Lower leg skin (tissue), 4 donors: ENCODE results near the gene DEDD2. TPM values are rescaled to one million over a fixed set of nuclear protein-coding genes. Genes with fewer than 3 reads are reported as not detected.

Source experiments
- DNase-seq, 2 donors: peaks; one replicate each; pipeline ENCODE4 v3.0.0-alpha.2; 2019; ENCODE audit warnings: low spot score in 2 of 2
- H3K4me3 ChIP-seq: fragments of 200-600 bp; sonication (generic); 2 replicates; pipeline ENCODE4 v1.5.1; 2017; ENCODE audit warnings: mild to moderate bottlenecking, low read depth; ENCODE audit not compliant: poor library complexity, severe bottlenecking
- CTCF ChIP-seq, 3 donors: fragments of 450-650 bp; IDR thresholded peaks; one replicate each; pipeline ENCODE4 v1.5.1; 2016; ENCODE audit warnings: antibody characterized with exemption in 3 of 3, mild to moderate bottlenecking in 3 of 3, moderate library complexity in 2 of 3
- POLR2A ChIP-seq, 2 donors: fragments of 450-650 bp; IDR thresholded peaks; one replicate each; pipeline ENCODE4 v1.6.1; 2016 to 2017; ENCODE audit warnings: antibody characterized with exemption in 2 of 2, mild to moderate bottlenecking in 1 of 2, moderate library complexity in 1 of 2
- WGBS, 2 donors: methylation state at CpG; one replicate each; pipeline ENCODE4 v1.1.5; 2018; 5-methylcytosine and 5-hydroxymethylcytosine counted together
- intact Hi-C: fragments of 100-400 bp; cut with DNase I; formaldehyde crosslinking; loops from one replicate; pipeline ENCODE4 v1.15.0; 2023; ENCODE audit warnings: low total_unique reads
- total RNA-seq, 4 donors: library from RNA; depleted of rRNA; stranded (reverse); fragments of >200 nt; gene quantifications; one replicate each; pipeline ENCODE4 v1.1.0, GENCODE V29; 2016

The DEDD2 gene
- total RNA-seq, 4 donors from 2014 or later: 82.9 to 135 (median 93.5) TPM

GRCh38 chr19:42254850-42255765, 37.6 kb upstream of the DEDD2 start, which contains the start of gene ERF:
Gene ERF (minus strand): TSS chr19:42255128. CDS start chr19:42254999, 129 bp downstream.
- DNase-seq: peak; percentile 94 to 99
- peak within 1 kb of the TSS; percentile 96 for H3K4me3 ChIP-seq
- 0 to 1% methylated on average over 16 to 63 of the region's 75 CpGs for WGBS, 2 donors
- TF ChIP-seq CTCF (IDR thresholded peaks at IDR 0.05): no peak
- peak in 1 of 2 donors; percentile 88 for TF ChIP-seq POLR2A (IDR thresholded peaks at IDR 0.05)
- intact Hi-C loops: no loop called here

GRCh38 chr19:42254089-42254849, 36.8 kb upstream of the DEDD2 start:
- 1 to 3% methylated on average over 15 to 56 of the region's 70 CpGs for WGBS, 2 donors
- intact Hi-C loops: no loop called here
- TF ChIP-seq CTCF (IDR thresholded peaks at IDR 0.05): no peak
- no peak for TF ChIP-seq POLR2A (IDR thresholded peaks at IDR 0.05)
- peak; percentile 76 to 95 for DNase-seq
- H3K4me3 ChIP-seq: peak overlapping the region; percentile 96

GRCh38 chr19:42253245-42254088, 36.0 kb upstream of the DEDD2 start:
- 1 to 2% methylated on average over 24 to 28 of the region's 71 CpGs for WGBS, 2 donors
- TF ChIP-seq CTCF (IDR thresholded peaks at IDR 0.05) (no peak), POLR2A (IDR thresholded peaks at IDR 0.05) (no peak)
- DNase-seq: peak; percentile 69 to 95
- peak overlapping the region; percentile 96 for H3K4me3 ChIP-seq
- intact Hi-C loops: no loop called here

GRCh38 chr19:42252365-42253244, 35.1 kb upstream of the DEDD2 start:
- peak; percentile 45 to 92 for DNase-seq
- 0 to 5% methylated on average over 26 to 27 of the region's 27 CpGs for WGBS, 2 donors
- H3K4me3 ChIP-seq: peak overlapping the region; percentile 66
- intact Hi-C loops: no loop called here
- no peak for TF ChIP-seq CTCF (IDR thresholded peaks at IDR 0.05)
- no peak for TF ChIP-seq POLR2A (IDR thresholded peaks at IDR 0.05)
